ENCODE data around the gene RPL27A.
A peak's percentile ranks its signal among the peaks of the same experiment; 100 is the strongest.

Gene RPL27A

GRCh38 chr11:8720352-8720751 lies 37.8 kb downstream of the RPL27A start:
- no peak for DNase-seq (ENCODE audit: insufficient read length, low spot score)
- no peak for FAIRE-seq

DNA sequence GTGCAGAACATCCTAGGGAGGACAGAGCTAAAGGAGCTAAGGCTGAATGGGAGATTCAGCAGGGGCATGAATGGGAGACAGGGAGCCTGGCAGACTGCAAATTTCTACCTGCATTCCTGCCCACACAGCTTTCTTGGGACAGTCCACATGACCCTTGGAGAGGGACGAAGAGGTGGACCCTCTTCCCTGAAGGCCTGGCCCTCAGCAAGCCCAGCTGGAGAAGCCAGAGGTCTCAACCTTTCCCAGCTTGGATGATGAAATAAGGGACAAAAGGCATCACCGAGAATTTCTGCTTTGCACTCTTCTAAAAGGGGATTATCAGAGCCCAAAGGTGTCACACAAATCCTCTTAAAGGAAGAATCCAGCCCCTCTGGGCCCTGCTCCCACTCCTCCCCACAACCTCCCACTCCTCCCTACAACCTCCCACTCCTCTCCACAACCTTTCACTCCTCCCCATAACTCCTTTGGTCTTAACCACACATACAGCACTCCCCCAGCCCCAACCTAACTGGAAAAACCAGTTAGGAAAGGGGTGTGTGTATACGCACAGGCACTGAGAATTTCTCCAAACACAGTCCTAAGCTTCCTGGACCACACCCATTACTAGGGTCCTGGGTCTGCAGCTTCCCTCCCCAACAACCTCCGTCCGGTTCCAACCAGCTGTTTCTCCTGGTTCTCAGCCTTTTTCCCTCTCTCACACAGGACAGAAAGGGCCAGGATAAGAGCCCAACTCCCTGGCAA lies 38.4 kb downstream of the RPL27A start:
- FAIRE-seq (no peak), DNase-seq (ENCODE audit: insufficient read length, low spot score) (no peak)

DNA sequence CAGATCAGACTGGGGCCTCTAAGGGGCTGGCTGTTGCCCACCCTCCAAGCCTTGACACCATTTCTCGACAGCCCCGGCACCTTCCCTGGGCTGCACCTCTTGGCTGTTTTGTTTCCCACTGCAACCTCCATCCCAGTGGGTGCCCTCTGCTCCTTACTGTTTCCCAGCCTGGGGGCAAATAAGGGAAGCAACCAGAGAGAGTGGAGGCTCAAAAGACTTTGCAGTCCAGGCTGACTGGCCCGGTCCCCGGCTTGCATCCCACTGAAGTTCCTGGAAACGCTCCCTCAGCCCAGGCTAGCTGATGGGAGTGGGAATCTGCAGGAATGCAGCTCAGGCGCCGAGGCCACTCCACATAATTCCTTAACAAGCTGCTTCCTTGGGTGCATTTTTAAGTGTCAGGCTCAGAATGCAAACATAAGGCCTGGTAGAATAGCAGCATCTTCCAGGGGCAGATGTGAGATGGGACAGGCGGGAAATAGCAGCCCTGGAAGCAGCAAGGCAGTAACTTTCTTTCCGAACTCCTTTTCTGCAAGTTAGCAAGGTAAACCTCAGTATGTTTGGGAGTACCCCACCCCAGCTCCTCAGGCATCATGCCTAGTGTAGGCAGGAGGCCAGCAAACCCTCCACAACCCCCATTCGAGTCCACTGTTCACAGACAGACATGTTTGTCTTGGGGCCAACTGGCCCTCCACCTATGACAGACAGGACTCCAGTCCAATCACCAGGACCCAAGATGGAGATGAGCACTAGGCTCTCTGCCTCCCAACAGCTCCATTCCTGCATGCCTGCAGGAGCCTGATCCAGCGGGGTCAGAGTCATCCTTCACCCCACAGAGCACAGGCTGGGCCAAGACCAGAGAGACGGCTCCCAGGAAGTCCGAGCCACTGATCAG lies 39.3 kb downstream of the RPL27A start:
- no peak for FAIRE-seq
- DNase-seq (ENCODE audit: insufficient read length, low spot score) = no peak

DNA sequence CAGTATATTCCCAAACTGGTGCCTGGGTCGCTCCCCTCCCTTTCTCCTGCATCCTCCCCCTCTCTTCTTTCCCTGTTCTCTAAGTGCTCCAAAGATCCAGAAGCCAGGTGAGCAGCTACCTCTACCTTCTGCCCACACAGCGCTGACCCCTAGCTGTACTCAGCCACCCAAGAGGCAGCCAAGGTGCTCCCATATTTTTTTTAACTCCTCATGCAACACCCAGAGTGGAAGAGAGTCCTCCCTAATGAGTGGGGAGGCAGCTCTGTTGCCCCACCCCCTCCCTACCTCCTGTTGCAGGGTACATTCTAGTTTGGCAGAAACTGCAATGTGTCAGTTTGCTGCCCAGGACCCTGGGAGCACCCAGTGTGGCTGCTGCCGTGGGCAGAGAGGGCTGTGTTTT lies 40.2 kb downstream of the RPL27A start:
- DNase-seq (ENCODE audit: insufficient read length, low spot score) (no peak), FAIRE-seq (no peak)

DNA sequence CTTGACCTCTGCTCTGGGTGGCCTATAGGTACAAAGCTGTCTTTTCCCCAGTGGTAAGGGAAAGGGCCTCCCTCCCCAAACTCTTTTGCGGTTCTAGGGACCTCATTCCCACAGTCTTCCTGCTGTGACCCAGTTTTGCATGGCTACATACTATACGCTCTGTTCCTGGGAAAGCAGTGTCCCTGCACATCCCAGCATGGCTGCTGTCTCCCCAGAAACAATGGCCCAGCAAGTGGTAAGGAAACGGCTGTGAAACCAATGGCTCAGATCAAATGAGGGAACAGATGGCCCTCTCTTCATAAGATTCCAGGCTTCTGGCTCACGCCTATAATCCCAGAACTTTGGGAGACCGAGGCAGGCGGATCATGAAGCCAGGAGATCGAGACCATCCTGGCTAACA lies 41.1 kb downstream of the RPL27A start:
- no peak for FAIRE-seq

GRCh38 chr11:8724682-8725081 lies 42.1 kb downstream of the RPL27A start:
- FAIRE-seq (no peak), DNase-seq (ENCODE audit: insufficient read length, low spot score) (no peak)

More for the DNA sequence above, 41.1 kb downstream of the RPL27A start:
- DNase-seq (ENCODE audit: insufficient read length, low spot score) = no peak

- FAIRE-seq (no peak), DNase-seq (ENCODE audit: insufficient read length, low spot score) (no peak)
Measured at GRCh38 chr11:8726395-8726794, 43.8 kb downstream of the RPL27A start.

DNA sequence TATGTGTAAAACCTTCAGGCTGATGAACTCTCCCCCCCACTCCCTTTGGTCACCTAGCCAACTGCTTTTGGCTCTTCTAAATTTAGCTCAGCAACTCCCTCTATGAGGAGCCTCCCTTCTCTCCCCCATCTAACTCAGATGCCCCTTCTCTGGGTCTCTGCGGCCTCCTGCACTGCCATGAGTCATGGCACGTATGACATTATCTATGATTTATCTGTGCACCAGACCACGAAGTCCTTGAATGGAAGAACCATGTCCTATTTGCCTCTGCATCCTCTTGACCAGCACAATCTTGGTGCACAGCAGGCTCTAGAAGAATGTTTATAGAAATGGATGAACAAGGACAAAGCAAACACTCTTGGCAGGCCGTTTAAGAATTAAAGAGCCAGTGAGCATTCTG lies 46.0 kb downstream of the RPL27A start:
- FAIRE-seq (no peak), DNase-seq (ENCODE audit: insufficient read length, low spot score) (no peak)

- no peak for DNase-seq (ENCODE audit: insufficient read length, low spot score)
- FAIRE-seq = no peak
Measured at GRCh38 chr11:8729067-8729466, 46.5 kb downstream of the RPL27A start.

- FAIRE-seq (no peak), DNase-seq (ENCODE audit: insufficient read length, low spot score) (no peak)
Measured at GRCh38 chr11:8729837-8730696, 47.5 kb downstream of the RPL27A start.

DNA sequence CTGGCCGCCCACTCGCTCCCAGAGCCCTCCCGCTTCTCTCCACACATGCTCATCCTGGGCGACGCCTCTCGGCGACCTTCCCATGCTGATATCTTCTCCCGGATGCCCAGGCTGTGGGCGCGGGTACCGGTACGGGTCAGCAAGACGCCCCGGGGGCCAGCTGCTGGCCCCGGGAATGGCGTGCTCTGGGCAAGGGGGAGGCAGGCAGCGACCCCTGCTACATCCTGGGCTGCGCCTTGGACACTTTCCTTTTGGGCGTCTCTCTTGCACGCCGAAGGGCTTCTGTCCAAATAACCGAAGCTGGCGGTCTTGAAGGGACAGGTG lies 48.1 kb downstream of the RPL27A start:
- DNase-seq (ENCODE audit: insufficient read length, low spot score) (no peak), FAIRE-seq (no peak)

DNA sequence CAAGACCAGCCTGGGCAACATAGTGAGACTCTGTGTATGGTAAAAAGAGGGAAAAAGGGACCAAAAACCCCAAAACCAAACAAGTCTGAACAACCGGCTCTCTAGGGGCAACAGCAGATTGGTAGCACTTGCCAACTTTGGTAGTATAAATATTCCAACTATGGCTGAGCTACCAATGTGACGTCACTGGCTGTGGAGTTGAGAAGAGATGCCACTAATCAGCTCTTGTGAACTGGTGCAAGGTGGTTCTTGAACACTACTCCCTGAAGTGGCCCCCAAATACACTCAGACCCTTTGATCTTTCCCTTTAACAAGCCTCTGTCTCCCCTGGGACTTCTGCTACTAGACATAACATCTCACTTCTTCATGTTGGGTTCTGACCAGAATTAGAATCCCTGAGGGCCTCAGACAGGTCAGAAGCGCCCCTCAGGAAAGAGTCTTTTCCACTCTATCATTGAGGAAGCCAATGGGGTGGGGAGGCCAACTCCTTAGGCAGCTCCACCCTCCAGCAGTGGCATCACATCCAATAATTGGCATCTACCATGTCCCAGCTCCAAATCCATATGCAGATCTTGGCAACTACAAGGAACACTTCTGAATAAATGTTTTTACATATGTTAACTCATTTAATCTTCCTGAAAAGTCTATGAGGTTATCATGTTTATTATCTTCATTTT lies 49.2 kb downstream of the RPL27A start:
- no peak for DNase-seq (ENCODE audit: insufficient read length, low spot score)
- peak; percentile 80 for FAIRE-seq

- peak; percentile 58 for DNase-seq (ENCODE audit: insufficient read length, low spot score)
Measured at GRCh38 chr11:8732324-8732670, 49.7 kb downstream of the RPL27A start.

DNA sequence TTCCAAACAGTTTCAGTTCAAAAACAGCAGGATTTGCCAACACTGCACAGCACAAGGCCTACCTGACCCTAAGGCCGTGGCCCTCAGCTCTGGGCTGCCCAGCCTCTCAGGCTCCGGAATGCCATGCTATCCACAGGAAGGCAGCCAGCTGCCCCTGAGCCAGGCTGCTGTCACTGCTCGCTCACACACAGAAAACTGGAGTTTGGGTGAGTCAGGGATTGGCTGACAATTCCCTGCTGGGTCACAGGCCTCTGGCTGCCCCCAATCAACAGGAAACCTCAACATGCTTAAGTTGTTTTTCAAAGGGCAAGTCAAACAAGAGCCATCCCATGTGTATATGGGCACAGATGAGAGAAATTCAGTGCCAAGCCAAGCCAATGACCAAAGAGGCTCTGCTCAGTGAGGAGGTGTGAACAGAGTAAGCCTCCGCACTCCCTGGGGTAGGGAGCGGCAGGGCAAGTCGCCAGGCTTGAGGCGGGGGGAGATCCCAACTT lies 50.2 kb downstream of the RPL27A start:
- FAIRE-seq = no peak
- DNase-seq (ENCODE audit: insufficient read length, low spot score) = no peak

More at GRCh38 chr11:8732324-8732670, 49.7 kb downstream of the RPL27A start:
- FAIRE-seq = peak; percentile 76

DNA sequence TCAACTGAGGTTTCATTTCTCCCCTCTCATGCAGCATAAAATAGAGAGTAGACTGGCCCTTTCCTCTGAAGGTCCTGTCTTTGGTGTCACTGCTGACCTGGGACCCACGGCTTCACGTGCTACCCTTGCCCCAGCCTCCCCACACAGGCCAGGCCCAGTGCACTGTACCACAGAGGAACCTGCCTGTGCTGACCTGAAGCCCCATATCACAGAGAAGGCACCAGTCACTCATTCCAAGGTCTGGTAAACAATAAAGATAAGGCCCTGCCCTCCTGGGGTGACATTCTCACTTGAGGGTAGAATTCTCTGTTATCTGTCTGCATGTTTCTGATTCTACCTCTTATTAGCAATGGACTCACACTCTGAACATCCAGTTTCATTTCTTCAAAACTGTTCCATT lies 51.3 kb downstream of the RPL27A start:
- FAIRE-seq (no peak), DNase-seq (ENCODE audit: insufficient read length, low spot score) (no peak)

- FAIRE-seq (no peak), DNase-seq (ENCODE audit: insufficient read length, low spot score) (no peak)
Measured at GRCh38 chr11:8735094-8735493, 52.5 kb downstream of the RPL27A start.

GRCh38 chr11:8739309-8739793 lies 56.8 kb downstream of the RPL27A start:
- DNase-seq (ENCODE audit: insufficient read length, low spot score) (no peak), FAIRE-seq (no peak)

Data from GM19239 (cell line).